Measurements from ENCODE around the gene MFAP4. TPM values are rescaled to one million over a fixed set of nuclear protein-coding genes. Genes with fewer than 3 reads are reported as not detected.
A peak's percentile ranks its signal among the peaks of the same experiment; 100 is the strongest.

Gene MFAP4
- total and polyA plus RNA-seq, 9 of the 15 experiments (the other 6 are each of a cell fraction or from before 2014, with no cell fraction given): 0.07 to 0.24 TPM; not detected in 7

DNA sequence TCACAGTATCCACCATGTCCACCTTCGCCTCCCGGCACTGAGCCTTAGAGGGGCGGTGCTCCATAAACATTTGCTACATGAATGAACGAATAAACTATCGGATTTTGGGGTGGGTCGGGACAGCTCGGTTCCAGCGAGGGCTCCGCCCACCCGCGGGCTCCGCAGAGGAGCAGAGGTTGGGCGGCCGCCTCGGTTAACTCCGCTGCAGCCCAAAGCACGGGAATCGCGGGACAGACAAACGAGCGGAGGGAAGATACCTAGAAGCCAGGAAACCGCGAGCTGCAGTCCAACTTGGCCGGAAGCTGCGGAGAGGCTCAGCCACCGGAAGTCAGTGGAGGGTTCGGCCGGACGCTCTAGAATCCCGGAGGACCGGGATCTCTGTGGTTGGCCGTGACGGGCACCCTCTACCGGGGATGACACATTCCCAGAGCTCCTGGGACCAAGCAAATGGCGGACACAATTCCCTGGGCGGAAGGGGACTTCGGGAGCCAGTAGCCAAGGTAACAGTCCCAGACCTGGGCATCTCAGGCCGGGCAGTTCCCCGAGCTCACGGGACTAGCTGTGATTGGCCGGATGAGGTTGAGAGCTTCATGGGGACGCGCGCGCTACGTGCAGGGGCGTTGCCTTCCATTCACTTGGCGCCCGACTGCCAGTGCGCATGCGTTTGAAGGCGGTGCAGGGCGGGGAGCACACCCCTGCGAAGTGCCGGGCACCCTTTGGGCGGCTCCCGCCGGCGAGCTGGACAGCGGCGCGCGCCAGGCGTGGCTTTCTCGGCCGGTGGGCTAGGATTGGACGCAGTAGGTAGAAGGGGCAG lies 9.2 kb downstream of the MFAP4 start (continued):
- TF ChIP-seq, protein P1, sequence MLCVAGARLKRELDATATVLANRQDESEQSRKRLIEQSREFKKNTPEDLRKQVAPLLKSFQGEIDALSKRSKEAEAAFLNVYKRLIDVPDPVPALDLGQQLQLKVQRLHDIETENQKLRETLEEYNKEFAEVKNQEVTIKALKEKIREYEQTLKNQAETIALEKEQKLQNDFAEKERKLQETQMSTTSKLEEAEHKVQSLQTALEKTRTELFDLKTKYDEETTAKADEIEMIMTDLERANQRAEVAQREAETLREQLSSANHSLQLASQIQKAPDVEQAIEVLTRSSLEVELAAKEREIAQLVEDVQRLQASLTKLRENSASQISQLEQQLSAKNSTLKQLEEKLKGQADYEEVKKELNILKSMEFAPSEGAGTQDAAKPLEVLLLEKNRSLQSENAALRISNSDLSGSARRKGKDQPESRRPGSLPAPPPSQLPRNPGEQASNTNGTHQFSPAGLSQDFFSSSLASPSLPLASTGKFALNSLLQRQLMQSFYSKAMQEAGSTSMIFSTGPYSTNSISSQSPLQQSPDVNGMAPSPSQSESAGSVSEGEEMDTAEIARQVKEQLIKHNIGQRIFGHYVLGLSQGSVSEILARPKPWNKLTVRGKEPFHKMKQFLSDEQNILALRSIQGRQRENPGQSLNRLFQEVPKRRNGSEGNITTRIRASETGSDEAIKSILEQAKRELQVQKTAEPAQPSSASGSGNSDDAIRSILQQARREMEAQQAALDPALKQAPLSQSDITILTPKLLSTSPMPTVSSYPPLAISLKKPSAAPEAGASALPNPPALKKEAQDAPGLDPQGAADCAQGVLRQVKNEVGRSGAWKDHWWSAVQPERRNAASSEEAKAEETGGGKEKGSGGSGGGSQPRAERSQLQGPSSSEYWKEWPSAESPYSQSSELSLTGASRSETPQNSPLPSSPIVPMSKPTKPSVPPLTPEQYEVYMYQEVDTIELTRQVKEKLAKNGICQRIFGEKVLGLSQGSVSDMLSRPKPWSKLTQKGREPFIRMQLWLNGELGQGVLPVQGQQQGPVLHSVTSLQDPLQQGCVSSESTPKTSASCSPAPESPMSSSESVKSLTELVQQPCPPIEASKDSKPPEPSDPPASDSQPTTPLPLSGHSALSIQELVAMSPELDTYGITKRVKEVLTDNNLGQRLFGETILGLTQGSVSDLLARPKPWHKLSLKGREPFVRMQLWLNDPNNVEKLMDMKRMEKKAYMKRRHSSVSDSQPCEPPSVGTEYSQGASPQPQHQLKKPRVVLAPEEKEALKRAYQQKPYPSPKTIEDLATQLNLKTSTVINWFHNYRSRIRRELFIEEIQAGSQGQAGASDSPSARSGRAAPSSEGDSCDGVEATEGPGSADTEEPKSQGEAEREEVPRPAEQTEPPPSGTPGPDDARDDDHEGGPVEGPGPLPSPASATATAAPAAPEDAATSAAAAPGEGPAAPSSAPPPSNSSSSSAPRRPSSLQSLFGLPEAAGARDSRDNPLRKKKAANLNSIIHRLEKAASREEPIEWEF (CRISPR knock-in tag; IDR thresholded peaks at IDR 0.05): no peak
- TF ChIP-seq, protein P2, sequence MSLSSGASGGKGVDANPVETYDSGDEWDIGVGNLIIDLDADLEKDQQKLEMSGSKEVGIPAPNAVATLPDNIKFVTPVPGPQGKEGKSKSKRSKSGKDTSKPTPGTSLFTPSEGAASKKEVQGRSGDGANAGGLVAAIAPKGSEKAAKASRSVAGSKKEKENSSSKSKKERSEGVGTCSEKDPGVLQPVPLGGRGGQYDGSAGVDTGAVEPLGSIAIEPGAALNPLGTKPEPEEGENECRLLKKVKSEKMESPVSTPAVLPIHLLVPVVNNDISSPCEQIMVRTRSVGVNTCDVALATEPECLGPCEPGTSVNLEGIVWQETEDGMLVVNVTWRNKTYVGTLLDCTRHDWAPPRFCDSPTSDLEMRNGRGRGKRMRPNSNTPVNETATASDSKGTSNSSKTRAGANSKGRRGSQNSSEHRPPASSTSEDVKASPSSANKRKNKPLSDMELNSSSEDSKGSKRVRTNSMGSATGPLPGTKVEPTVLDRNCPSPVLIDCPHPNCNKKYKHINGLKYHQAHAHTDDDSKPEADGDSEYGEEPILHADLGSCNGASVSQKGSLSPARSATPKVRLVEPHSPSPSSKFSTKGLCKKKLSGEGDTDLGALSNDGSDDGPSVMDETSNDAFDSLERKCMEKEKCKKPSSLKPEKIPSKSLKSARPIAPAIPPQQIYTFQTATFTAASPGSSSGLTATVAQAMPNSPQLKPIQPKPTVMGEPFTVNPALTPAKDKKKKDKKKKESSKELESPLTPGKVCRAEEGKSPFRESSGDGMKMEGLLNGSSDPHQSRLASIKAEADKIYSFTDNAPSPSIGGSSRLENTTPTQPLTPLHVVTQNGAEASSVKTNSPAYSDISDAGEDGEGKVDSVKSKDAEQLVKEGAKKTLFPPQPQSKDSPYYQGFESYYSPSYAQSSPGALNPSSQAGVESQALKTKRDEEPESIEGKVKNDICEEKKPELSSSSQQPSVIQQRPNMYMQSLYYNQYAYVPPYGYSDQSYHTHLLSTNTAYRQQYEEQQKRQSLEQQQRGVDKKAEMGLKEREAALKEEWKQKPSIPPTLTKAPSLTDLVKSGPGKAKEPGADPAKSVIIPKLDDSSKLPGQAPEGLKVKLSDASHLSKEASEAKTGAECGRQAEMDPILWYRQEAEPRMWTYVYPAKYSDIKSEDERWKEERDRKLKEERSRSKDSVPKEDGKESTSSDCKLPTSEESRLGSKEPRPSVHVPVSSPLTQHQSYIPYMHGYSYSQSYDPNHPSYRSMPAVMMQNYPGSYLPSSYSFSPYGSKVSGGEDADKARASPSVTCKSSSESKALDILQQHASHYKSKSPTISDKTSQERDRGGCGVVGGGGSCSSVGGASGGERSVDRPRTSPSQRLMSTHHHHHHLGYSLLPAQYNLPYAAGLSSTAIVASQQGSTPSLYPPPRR (CRISPR knock-in tag; IDR thresholded peaks at IDR 0.05; ENCODE audit: borderline replicate concordance): no peak
- TF ChIP-seq MYBL2 (IDR thresholded peaks at IDR 0.05; ENCODE audit: low read depth): no peak
- TF ChIP-seq MYBL2 (CRISPR knock-in tag; IDR thresholded peaks at IDR 0.05; ENCODE audit: borderline replicate concordance): no peak
- TF ChIP-seq HDAC3 (IDR thresholded peaks at IDR 0.05; ENCODE audit: borderline replicate concordance, partially characterized antibody): no peak
- no peak for TF ChIP-seq JUNB (CRISPR knock-in tag; conservative IDR thresholded peaks at IDR 0.05)
- peak; percentile 74 for TF ChIP-seq KDM5B (IDR thresholded peaks at IDR 0.05; ENCODE audit: insufficient replicate concordance, low read depth, low read length)
- TF ChIP-seq, protein P3, sequence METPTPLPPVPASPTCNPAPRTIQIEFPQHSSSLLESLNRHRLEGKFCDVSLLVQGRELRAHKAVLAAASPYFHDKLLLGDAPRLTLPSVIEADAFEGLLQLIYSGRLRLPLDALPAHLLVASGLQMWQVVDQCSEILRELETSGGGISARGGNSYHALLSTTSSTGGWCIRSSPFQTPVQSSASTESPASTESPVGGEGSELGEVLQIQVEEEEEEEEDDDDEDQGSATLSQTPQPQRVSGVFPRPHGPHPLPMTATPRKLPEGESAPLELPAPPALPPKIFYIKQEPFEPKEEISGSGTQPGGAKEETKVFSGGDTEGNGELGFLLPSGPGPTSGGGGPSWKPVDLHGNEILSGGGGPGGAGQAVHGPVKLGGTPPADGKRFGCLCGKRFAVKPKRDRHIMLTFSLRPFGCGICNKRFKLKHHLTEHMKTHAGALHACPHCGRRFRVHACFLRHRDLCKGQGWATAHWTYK (CRISPR knock-in tag; IDR thresholded peaks at IDR 0.05): peak; percentile 30; the same call in 1 of the 2 replicates
- no peak for TF ChIP-seq ZNF263 (CRISPR knock-in tag; IDR thresholded peaks at IDR 0.05; ENCODE audit: borderline replicate concordance)
- TF ChIP-seq, protein P4, sequence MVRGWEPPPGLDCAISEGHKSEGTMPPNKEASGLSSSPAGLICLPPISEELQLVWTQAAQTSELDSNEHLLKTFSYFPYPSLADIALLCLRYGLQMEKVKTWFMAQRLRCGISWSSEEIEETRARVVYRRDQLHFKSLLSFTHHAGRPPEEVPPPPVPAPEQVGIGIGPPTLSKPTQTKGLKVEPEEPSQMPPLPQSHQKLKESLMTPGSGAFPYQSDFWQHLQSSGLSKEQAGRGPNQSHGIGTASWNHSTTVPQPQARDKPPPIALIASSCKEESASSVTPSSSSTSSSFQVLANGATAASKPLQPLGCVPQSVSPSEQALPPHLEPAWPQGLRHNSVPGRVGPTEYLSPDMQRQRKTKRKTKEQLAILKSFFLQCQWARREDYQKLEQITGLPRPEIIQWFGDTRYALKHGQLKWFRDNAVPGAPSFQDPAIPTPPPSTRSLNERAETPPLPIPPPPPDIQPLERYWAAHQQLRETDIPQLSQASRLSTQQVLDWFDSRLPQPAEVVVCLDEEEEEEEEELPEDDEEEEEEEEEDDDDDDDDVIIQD (CRISPR knock-in tag; IDR thresholded peaks at IDR 0.05): no peak
- peak; percentile 44; the same call in 1 of the 2 replicates for TF ChIP-seq FOSL1 (tag; conservative IDR thresholded peaks at IDR 0.05)
